ENCODE measurements around the gene KIRREL2. TPM values are rescaled to one million over a fixed set of nuclear protein-coding genes. Genes with fewer than 3 reads are reported as not detected.

Gene KIRREL2
- total and polyA plus RNA-seq, 9 of the 15 experiments (the other 6 are each of a cell fraction or from before 2014, with no cell fraction given) = 0.01 to 0.12 (median 0.09) TPM; not detected in 4

DNA sequence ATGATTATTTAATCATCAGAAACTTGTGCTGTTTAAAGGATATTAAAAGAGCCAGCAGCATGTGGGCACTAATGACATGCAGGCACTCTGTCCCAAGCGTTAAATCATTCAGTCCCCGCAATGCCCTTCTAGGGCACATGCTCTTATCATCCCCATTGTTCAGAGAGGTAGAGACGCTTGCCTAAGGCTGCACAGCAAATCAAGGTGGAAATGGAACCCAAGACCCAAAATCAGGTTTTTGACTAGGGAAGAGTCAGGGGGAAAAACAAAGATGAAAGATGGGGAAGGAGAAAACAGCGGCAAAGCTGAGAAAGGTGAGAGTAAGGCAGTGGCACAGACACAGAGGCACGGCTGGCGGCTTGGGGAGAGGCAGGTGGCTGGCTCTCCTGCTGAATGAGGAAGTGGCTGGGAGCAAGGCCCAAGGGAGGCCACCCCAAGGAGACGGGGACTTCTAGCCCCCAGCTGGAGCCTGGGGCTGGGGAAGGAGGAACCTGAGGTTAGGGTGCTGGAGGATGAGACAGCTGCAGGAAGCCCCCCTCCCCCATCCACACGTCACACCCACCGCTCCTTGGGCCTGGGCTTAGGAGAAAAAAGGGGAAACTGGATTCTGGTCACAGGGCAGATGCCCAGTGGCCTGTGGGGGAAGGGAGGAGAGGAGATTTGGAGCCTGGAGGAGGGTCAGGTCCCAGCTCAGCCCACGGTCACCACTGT is 52.4 kb downstream of the KIRREL2 start (continued):
- TF ChIP-seq, protein P1, sequence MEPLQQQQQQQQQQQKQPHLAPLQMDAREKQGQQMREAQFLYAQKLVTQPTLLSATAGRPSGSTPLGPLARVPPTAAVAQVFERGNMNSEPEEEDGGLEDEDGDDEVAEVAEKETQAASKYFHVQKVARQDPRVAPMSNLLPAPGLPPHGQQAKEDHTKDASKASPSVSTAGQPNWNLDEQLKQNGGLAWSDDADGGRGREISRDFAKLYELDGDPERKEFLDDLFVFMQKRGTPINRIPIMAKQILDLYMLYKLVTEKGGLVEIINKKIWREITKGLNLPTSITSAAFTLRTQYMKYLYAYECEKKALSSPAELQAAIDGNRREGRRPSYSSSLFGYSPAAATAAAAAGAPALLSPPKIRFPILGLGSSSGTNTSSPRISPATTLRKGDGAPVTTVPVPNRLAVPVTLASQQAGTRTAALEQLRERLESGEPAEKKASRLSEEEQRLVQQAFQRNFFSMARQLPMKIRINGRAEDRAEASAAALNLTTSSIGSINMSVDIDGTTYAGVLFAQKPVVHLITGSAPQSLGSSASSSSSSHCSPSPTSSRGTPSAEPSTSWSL (CRISPR knock-in tag; IDR thresholded peaks at IDR 0.05; ENCODE audit: borderline replicate concordance) = no peak
- TF ChIP-seq YY1 (IDR thresholded peaks at IDR 0.05; ENCODE audit: borderline replicate concordance in 1 of 3, control insufficient read depth in 1 of 3, extremely low read depth in 1 of 3, insufficient read depth in 3 of 3, insufficient read length in 1 of 3, insufficient replicate concordance in 2 of 3, low read depth in 1 of 3, low read length in 2 of 3) (no peak), FOS (IDR thresholded peaks at IDR 0.05; ENCODE audit: extremely low read depth, insufficient read length) (no peak), TBP (optimal IDR thresholded peaks at IDR 0.05; ENCODE audit: low read depth, low read length) (no peak), KLF16 (IDR thresholded peaks at IDR 0.05) (peak; percentile 74; the same call in 1 of the 2 replicates), POLR2AphosphoS5 (IDR thresholded peaks at IDR 0.05; ENCODE audit: control insufficient read depth, insufficient read depth, low read depth, low read length) (no peak), HMGN3 (IDR thresholded peaks at IDR 0.05; ENCODE audit: borderline replicate concordance, extremely low read depth, insufficient read length, low read depth, low read length) (peak; percentile 61), ZBTB1 (CRISPR knock-in tag; IDR thresholded peaks at IDR 0.05; ENCODE audit: borderline replicate concordance, low read depth) (no peak), ZC3H11A (IDR thresholded peaks at IDR 0.05; ENCODE audit: low read depth, low read length) (no peak), ZNF830 (CRISPR knock-in tag; IDR thresholded peaks at IDR 0.05) (no peak), FOXM1 (IDR thresholded peaks at IDR 0.05; ENCODE audit: low read depth) (no peak), FOXM1 (CRISPR knock-in tag; IDR thresholded peaks at IDR 0.05; ENCODE audit: low read depth) (no peak), ZFP36 (IDR thresholded peaks at IDR 0.05; ENCODE audit: low read depth, low read length, partially characterized antibody) (peak; percentile 95), SIN3A (IDR thresholded peaks at IDR 0.05; ENCODE audit: borderline replicate concordance in 2 of 2, control insufficient read depth in 1 of 2, low read depth in 2 of 2, low read length in 2 of 2) (peak; percentile 35 to 53; a peak in 2 of 4 replicates), ZNF445 (CRISPR knock-in tag; IDR thresholded peaks at IDR 0.05; ENCODE audit: low read depth) (no peak), CEBPG (CRISPR knock-in tag; IDR thresholded peaks at IDR 0.05) (no peak), CEBPG (tag; conservative IDR thresholded peaks at IDR 0.05 in 1 of 2, IDR thresholded peaks at IDR 0.05 in 1 of 2) (no peak)
- TF ChIP-seq, protein P2, sequence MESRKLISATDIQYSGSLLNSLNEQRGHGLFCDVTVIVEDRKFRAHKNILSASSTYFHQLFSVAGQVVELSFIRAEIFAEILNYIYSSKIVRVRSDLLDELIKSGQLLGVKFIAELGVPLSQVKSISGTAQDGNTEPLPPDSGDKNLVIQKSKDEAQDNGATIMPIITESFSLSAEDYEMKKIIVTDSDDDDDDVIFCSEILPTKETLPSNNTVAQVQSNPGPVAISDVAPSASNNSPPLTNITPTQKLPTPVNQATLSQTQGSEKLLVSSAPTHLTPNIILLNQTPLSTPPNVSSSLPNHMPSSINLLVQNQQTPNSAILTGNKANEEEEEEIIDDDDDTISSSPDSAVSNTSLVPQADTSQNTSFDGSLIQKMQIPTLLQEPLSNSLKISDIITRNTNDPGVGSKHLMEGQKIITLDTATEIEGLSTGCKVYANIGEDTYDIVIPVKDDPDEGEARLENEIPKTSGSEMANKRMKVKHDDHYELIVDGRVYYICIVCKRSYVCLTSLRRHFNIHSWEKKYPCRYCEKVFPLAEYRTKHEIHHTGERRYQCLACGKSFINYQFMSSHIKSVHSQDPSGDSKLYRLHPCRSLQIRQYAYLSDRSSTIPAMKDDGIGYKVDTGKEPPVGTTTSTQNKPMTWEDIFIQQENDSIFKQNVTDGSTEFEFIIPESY (CRISPR knock-in tag; IDR thresholded peaks at IDR 0.05) = peak; percentile 81
- TF ChIP-seq, protein P3, sequence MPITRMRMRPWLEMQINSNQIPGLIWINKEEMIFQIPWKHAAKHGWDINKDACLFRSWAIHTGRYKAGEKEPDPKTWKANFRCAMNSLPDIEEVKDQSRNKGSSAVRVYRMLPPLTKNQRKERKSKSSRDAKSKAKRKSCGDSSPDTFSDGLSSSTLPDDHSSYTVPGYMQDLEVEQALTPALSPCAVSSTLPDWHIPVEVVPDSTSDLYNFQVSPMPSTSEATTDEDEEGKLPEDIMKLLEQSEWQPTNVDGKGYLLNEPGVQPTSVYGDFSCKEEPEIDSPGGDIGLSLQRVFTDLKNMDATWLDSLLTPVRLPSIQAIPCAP (CRISPR knock-in tag; IDR thresholded peaks at IDR 0.05; ENCODE audit: borderline replicate concordance) = no peak
- TF ChIP-seq, protein P4, sequence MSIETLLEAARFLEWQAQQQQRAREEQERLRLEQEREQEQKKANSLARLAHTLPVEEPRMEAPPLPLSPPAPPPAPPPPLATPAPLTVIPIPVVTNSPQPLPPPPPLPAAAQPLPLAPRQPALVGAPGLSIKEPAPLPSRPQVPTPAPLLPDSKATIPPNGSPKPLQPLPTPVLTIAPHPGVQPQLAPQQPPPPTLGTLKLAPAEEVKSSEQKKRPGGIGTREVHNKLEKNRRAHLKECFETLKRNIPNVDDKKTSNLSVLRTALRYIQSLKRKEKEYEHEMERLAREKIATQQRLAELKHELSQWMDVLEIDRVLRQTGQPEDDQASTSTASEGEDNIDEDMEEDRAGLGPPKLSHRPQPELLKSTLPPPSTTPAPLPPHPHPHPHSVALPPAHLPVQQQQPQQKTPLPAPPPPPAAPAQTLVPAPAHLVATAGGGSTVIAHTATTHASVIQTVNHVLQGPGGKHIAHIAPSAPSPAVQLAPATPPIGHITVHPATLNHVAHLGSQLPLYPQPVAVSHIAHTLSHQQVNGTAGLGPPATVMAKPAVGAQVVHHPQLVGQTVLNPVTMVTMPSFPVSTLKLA (conservative IDR thresholded peaks at IDR 0.05) = no peak
